Measurements from ENCODE around the gene ASB1.

ASB1 gene

DNA sequence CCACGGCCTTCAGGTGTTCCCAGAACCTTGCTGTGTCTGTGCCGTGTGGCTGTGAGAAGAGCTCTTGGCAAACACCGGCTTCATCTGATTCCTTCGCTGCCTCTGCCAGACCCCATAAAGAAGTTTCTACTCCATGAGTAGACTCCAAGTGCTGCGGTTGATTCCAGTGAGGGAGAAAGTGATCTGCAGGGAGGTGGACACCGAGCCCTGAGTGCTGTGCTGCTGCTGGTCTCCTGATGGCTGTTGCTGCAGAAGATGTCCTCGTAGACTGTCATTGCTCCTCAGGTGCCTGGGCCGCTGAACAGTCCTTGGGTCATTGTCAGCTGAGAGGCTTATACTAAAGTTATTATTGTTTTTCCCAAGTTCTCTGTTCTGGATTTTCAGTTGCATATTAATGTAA, 19.6 kb downstream of the ASB1 start:
- DNase-seq = no peak

DNA sequence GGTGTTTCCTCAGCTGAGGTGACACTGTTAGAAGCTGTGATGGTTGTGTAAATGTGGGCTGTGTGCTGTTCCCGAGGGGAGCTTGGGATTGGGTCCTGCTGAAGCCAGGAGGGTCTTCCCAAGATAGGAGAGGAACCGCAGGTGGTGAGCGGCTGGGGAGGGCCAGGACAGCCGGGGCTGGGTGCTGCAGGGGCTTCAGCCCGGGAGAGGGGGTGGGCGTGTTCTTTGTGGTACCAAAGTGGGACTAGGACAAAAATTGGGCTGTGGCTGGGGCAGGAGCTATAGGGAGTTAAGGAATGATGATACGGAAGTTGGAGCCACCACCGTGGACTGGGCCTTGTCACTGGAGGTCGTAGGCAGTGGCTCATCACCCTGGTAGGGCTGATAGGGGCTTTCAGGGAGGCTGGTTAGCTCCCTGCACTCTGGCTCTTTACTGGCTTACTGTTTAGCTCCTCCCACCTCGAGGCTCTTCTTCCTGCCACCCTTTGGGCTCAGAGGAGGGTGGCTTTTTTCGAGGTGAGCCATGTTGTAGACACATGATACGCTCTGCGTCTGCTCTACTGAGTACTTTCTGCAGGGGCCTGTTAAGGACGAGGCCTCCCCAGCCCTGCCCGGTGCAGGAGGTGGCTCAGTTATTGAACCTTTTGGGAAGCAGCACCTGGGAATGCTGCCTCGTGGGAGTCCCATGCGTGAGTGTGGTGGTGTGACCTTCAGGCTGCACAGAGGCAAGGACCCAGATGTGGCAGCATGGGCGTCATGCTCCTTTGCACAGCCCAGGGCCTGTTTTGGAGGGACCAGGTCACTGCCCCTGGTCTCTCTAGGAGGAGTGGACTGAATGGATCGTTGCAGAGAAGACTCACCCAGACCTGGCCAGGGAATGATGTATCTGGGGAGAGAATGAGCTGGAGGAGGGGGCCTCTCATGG, 21.6 kb downstream of the ASB1 start:
- no peak for DNase-seq

DNA sequence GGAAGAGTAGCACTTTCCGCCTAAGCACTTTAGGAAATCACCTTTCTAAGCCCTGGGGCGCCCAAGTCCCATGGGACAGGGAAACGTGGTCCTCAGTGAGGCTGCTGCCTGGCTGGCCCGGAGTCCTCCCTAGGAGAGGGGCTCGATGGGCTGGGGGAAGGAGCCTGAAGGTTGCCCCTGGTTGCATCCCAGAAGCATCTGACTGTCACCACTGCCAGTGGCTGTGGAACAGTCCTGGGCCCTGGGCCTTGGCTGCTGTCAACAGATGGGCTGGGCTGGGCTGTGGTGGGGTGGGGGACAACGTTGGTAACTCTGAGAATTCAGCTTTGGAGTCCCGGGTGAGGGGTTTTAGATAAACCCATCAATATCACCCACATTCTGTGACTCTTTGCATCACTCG, 22.5 kb downstream of the ASB1 start:
- no peak for DNase-seq

DNA sequence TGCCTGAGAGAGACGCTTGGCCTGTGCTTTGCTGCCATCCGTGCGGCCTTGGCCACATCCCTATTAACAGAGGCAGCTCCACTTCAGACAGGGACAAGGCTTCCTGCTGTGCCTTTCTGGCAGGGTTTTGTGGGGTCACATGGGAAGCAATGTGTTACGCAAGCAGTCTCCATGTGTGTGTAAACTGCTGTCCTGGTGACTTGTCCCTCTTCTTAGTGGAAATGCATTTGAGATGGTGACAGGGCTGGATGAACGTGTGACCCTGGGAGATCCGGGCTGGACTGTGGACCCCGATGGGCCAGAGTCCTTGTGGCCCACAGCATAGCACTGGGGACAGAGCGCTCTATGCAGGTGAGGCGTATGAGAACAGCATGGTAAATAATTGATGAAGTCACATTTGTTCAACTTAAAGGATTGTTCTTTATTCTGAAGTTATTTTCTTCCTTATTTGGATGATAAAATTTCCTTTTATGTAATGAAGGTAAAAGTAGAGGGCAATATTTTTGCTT, 23.2 kb downstream of the ASB1 start:
- DNase-seq = no peak

DNA sequence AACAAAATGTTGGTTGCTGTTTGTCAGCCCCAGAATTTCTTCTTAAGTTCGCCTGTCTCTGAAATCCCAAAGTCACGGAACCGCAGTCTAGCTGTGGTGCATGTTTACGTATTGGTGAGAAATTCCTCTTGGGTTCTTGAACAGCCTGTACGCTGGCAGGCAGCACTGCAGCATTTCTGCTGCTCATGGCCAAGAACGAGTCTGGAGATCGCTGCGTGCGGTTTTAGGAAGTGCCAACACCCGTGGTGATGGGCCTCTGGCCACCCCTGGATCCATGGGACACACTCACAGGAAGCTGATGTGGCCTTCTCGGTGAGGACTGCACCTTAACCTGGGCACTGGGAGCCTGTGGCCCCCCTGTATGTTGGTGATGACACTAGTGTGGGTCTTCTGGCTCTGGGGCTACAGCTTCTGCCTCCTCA, 23.7 kb downstream of the ASB1 start:
- no peak for DNase-seq

DNA sequence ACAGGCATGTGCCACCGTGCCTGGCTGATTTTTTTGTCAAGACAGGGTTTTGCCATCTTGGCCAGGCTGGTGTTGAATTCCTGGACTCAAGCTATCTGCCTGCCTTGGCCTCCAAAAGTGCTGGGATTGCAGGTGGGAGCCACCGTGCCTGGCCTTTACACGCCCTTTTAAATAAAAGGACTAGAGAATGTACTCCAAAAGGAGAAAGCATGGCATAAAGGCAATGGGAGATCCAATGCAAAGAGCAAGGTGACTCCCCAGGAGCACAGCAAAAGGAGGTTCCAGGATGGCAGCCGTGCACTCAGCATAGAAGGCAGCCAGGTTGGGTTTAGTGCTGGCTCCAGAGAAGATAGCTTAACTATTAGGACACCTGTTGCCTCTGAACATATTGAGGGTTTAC, 27.1 kb downstream of the ASB1 start:
- no peak for DNase-seq

DNA sequence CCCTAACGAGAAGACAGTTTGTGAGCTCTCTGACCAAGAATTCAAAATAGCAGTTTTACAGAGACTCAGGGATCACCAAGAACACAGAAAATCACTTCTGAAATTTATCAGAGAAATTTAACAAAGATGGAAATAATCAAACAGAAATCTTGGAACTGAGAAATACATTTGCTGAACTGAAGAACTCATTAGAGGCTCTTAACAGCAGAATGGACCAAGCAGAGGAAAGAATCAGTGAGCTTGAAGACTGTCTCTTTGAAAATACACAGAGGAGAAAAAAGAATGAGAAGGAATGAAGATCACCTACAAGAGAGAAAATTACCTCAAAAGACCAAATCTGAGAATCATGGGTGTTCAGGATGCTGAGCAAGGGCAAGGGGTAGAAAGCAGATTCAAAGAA, 29.7 kb downstream of the ASB1 start:
- DNase-seq = no peak

DNA sequence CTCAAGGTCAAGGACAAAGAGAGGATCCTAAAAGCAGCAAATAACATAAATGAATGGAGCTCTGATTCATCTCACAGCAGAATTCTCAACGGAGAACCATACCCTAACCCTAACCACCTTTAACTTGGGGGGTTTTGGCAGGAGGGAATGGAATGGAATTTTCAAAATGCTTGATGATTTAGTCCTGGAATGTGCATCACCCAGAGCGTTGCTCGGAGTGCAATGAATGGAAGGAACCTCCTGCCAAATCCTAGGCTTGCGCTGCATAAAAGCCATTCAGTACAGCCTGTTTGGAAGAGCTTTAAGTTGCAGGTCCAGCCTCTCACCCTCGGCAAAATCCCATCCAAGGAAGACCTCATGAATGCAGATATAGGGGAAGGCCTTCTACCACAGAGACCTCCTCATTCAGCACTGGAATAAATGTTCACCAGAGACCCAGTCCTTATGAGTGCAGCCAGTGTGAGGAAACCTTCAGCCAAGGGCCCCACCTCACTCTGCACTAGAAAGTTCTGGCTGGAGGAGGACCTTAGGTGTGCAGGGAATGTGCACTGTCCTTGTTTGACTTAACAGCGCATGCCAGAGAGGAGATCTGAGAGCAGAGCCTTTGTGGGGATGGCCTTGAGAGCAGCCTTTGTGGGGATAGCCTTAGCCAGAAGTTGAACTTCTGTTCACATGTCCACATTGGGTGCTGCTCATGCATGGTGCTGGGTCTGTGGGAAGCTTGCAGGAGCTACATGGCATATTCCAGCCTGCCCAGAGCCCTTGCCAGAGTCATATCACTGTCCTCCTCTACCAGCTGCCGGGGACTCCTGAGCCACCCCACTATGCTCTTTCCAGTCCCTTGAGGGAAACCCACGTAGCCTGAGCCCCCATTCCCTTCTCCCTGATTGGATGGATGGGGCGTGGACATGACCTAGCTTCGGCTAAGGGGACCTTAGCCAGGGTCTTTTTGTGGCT, 30.5 kb downstream of the ASB1 start:
- DNase-seq = no peak

DNA sequence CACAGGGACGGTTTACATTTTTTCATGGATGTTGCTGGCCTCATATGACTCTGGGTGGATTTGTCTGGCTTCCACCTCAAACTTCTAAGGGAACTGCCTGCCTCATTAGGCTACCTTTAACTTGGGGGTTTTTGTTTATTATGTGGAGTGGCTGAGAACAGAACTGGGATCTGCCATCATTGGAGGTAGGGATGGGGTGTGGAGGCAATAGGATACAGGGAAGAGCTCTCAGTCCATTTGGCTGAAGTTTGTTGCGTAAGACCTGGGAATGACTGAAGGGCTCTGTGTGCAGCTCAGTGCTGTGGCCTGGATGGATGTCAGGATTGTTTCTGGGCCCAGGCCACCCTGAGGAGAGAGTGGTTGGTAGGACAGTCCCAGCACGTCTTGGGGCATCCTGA, 31.2 kb downstream of the ASB1 start:
- no peak for DNase-seq

DNA sequence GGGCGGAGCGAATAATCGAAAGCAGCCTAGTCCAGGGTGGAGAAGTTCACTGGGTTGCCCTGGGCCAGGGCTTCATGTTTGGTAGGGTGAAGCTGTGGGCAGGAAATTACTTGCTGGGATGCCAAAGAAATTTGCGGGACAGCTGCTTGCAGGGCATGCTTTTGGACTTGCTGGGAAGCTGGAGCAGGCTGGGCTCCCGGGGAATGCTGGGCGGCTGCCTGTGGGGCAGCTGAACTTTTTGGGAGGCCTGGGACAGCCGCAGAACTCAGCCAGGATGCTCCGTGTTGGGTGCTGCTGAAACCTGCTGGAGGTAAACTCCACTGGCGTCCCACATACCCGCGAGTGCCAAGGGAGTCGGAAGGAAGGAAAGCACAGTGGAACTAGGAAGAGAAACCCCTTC, 31.9 kb downstream of the ASB1 start:
- no peak for DNase-seq

DNA sequence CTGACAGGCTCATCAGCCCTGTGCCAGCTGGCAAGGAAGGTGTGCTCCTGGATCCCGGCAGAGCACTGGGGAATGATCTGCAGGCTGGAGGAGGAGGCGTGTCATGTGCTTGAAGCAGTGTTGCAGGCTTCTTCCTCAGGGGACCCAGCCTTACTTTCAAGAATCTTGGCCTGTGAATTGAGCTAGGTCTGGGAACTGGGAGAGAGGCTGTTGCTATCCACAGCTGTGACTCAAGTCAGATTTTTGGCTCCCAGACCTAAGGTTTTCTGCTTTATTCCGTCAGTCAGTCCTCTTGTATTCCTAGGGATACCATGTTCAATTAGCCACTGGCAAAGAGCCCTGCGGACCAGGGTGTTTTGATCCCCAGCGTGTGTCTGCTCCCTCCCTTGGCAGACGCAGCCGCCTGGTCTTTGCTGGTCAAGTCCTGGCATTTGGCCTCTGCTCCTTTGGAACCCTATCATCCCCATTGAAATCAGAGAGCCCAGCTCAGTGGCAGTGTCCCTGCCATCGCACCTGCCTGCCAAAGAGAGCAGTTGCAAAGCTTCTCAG, 32.4 kb downstream of the ASB1 start:
- DNase-seq = no peak

DNA sequence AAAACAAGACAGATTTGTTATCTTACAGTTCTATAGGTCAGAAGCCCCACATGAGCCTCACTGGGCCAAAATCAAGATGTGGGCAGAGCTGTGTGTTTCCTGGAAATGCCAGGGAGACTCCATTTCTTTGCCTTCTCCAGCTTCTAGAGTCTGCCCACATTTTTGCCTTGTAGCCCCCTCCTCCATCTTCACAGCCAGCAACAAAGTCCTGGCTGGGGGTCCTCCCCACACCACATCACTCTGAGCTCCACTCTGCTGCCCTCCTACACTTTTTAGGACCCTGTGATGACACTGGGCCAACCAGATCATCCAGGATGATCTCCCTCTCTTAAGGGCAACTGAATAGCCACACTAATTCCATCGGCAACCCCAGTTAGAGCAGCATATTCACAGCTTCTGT, 34.3 kb downstream of the ASB1 start:
- DNase-seq = no peak

DNA sequence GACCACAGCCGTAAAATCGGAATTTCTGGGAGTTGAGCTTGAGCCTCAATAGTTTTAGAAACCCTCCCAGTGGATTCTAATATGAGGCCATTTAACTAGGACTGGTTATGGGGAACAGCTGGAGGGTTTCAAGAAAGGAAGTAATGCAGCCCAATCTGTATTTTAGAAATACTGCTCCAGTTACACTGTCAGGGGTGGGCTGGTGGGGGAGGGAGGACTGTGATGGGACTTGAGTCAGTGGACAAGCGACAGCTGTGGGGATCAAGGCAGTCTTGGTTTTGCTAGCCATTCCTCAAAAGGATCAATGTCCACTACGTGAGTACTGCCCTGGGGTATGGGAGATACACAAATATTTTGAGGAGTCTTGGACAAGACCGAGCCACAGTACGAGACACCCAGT, 34.8 kb downstream of the ASB1 start:
- DNase-seq = no peak

DNA sequence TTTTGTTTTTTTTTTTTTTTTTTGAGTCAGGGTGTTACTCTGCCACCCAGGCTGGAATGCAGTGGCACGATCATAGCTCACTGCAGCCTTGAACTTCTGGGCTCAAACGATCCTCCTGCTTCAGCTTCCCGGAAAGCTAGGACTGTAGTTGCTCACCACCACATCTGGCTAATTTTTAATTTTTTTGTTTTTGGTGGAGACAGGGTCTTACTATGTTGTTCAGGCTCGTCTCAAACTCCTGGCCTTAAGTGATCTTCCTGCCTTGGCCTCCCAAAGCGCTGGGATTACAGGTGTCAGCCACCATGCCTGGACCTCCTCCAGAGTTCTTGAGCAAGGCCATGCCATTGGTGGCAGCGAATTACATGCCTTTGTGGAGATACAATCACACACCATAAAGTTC, 35.2 kb downstream of the ASB1 start:
- DNase-seq = no peak

DNA sequence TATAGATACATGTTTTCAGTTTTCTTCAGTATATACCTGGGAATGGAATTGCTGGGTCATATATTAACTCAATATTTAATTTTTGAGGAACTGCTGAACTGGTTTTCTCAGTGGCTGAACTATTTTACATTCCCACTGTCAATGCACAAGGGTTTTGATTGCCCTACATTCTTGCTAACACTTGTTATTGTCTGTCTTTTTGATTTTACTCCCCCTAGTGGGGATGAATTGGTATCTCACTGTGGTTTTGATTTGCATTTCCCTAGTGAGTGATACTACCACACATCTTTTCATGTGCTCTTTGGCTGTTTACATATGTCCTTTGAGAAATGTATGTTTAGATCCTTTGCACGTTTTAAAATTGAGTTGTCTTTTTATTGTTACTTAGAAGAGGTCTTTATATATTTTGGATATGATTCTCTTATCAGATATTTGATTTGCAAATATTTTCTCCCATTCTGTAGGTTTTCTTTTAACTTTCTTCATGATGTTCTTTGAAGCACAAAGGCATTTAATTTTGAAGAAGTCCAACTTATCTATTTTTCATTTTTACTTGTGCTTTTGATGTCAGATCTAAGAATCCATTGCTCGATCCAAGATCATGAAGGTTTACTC, 36.2 kb downstream of the ASB1 start:
- DNase-seq = no peak

DNA sequence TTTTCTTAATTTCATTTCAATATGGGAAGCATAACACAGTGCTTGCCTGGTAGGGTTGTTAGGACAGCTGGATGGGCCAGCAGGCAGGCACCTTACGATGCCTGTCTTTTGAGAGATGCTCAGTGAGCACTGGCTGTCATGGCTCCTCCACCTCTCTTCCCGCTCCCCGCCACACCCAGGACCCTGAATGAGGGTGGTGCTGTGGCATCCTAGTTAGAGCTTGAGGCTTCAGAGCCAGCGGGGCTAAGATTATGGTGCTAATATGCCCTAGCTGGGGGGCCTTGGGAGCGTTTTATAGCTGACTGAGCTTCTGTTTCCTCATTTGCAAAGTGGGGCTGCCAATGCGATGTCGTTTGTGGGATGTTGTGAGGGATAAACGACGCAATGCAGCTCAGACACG, 37.7 kb downstream of the ASB1 start:
- DNase-seq = no peak

DNA sequence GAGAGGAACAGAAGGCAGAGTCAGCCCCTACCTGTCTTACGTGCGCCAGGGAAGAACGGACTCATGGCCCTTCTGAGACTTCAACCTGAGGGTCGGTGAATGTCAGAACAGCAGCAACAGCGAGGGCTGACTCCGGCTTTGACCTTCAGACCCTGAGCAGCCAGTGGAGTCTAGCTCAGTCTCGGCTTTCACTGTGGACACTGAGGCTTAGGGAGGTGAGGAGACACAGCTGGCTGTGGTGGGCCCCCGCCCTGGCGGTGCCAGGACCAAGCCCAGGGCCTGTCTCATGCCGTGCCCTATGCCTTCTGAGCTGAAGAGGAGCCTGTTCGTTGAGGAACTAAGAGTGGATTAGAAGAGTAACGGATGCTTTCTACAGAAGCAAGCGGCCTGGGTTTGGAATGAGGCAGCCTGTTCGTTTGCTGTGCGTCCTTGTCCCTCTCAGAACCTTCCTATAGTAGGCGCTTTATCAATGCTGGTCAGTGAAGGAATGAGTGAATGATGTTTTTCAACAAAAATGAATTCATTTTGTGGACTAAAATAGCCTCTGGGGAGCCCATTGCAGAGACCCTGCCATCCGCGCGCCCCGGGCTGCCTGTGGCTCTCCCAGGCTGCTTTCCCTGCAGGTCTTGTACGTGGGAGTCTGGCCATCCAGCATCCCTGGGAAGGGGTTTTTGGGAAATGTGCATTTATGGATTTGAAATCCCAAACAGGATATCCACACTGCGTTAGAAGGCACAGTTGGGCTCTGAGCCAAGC, 38.9 kb downstream of the ASB1 start:
- DNase-seq = no peak

DNA sequence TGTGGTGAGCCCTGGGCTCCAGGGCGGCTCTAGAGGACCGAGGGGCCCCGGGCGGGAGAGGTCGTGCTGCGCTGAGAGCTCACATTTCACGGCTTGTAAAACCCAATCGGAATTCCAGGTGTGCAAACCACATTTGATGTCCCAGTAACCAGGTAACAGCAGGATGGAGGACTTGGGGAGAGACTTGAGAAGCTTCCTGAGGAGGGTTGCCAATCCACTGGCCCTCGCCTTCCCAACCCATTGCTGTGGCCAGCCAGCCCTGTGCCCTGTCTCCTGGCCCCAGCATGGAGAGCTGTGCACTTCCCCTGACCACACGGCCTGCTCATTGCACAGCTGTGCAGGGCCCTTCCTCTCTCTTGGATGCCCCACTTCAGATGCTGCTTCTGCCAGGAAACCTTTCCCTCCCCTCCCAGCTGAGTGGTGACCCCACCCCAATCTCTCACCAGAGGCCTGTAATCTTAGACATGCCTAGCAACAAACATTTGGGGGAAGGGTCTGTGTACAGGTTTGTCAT, 39.6 kb downstream of the ASB1 start:
- DNase-seq = no peak

DNA sequence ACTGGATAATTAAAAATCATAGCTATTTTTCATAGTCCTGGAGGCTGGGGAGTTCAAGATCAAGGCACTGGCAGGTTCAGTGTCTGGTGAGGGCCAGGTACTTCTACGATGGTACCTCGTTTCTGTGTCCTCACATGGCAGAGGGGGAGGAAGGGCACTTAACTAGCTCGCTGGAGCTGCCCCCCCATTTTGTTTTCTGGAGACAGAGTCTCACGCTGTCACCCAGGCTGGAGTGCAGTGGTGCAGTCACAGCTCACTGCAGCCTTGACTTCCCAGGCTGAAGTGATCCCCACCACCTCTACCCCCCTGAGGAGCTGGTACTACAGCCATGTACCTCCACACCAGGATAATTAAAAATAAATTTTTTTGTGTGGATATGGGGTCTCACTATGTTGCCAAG, 40.3 kb downstream of the ASB1 start:
- DNase-seq = no peak

DNA sequence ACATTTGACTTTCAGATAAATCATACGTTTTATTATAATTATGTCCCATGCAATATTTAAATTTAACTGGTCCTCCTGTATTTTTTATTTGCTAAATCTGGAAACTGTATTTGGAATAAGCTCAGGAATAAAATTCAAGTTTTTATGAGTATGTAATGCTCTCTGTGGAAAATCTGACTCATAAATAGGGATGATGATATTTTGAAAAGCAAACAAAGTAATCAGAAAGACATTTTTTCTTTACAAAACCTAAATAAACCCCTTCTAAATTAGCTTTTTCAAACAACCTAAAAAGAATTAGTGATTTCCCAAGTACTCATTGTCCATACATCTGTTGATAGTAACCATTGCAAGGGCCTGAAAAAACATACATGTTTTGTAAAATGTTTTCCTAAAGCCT, 41.1 kb downstream of the ASB1 start:
- no peak for DNase-seq

DNA sequence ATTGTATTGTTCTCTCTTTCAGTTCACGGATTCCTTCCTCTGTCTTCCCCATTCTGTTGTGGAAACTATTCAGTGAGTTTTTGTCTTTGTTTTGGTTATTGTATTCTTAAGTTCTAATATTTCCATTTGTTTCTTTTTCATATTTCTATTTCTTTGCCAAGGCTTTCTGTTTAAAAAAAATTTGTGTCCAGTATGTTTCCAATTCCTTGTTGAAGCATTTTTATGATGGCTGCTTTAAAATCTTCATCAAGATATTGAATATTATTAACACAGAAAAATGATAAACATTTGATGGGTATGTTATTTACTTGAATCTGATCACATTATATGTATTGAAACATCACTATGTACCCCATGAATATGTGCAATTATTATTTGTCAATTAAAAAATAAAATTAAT, 42.4 kb downstream of the ASB1 start:
- no peak for DNase-seq

DNA sequence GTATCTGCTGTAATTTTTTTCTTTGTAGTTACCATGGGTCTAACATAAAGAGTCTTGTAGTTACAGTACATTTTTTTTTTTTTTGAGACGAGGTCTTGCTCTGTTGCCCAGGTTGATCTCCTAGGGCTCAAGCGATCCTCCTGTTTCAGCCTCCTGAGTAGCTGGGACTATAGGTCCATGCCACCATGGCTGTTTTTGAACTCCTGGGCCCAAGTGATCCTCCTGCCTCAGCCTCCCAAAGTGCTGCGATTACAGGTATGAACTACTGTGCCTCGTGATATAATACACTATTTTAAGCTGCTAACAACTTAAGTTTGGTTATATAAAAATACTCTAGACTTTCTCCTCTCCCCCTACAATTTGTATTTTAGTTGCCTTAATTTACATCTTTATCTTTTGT, 46.3 kb downstream of the ASB1 start:
- no peak for DNase-seq

All from GDM1 (cell line).